CD4-positive, alpha-beta T cell (primary cell): Measurements from ENCODE around the gene MEI4. TPM values are rescaled to one million over a fixed set of nuclear protein-coding genes. Genes with fewer than 3 reads are reported as not detected.

Source experiments
- ATAC-seq: fragments of 200-7000 bp; cut with Tn5 transposase; one replicate; pipeline ENCODE4 v1.10.0; 2022; ENCODE audit warnings: mild to moderate bottlenecking; ENCODE audit not compliant: poor library complexity
- CTCF ChIA-PET: fragments of 350-600 bp; sonication (Branson Sonifier 250); formaldehyde crosslinking; loops from one replicate; lab custom pipeline; 2021; ENCODE audit warnings: antibody characterized with exemption, inconsistent platforms; lab: Charles Lee
- POLR2A ChIA-PET: fragments of 350-600 bp; sonication (Branson Sonifier 250); formaldehyde crosslinking; loops from one replicate; lab custom pipeline; 2021; ENCODE audit warnings: antibody characterized with exemption, inconsistent platforms; lab: Charles Lee
- DNase-seq, 14 experiments: peaks; one replicate each; pipeline ENCODE4 v3.0.0-alpha.2; 2013 to 2020; ENCODE audit warnings: mixed read lengths in 2 of 14
- H3K27ac ChIP-seq, 2 donors: one replicate each; pipeline versions ENCODE4 v1.5.1 to v1.7.0; 2013; ENCODE audit warnings: low read length in 2 of 2, low read depth in 1 of 2, mild to moderate bottlenecking in 1 of 2
- H3K27me3 ChIP-seq, 2 experiments: 1 replicate in 1 of 2; 2 replicates in 1 of 2; pipeline versions ENCODE4 v1.6.1 to v1.7.0; 2013; ENCODE audit warnings: low read length in 2 of 2, control low read depth in 1 of 2, mild to moderate bottlenecking in 1 of 2, moderate library complexity in 1 of 2; ENCODE audit not compliant: insufficient read depth in 2 of 2, control insufficient read depth in 1 of 2
- H3K36me3 ChIP-seq: one replicate; pipeline ENCODE4 v1.6.1; 2013; ENCODE audit warnings: low read length, control low read depth; ENCODE audit not compliant: insufficient read depth
- H3K4me1 ChIP-seq: one replicate; pipeline ENCODE4 v1.6.1; 2013; ENCODE audit warnings: low read length, control low read depth; ENCODE audit not compliant: insufficient read depth
- H3K4me3 ChIP-seq: one replicate; pipeline ENCODE4 v1.5.1; 2013; ENCODE audit warnings: mild to moderate bottlenecking, low read length, moderate library complexity
- H3K9me3 ChIP-seq, 2 experiments: 1 replicate in 1 of 2; 2 replicates in 1 of 2; pipeline versions ENCODE4 v1.6.1 to v1.7.0; 2013; ENCODE audit warnings: low read length in 2 of 2, mild to moderate bottlenecking in 2 of 2, control low read depth in 1 of 2, moderate library complexity in 1 of 2; ENCODE audit not compliant: control insufficient read depth in 1 of 2, insufficient read depth in 1 of 2
- H3K27ac Mint-ChIP-seq: one replicate; pipeline ENCODE4 v1.8.0; 2020; ENCODE audit warnings: mixed read lengths
- H3K27me3 Mint-ChIP-seq: one replicate; pipeline ENCODE4 v1.8.0; 2021; ENCODE audit warnings: mixed read lengths
- H3K36me3 Mint-ChIP-seq: one replicate; pipeline ENCODE4 v1.8.0; 2021; ENCODE audit warnings: low read depth, mixed read lengths
- H3K4me1 Mint-ChIP-seq: one replicate; pipeline ENCODE4 v1.8.0; 2021; ENCODE audit warnings: low read depth, mixed read lengths
- H3K4me3 Mint-ChIP-seq: one replicate; pipeline ENCODE4 v1.8.0; 2020; ENCODE audit warnings: mild to moderate bottlenecking, mixed read lengths
- H3K9me3 Mint-ChIP-seq: one replicate; pipeline ENCODE4 v1.8.0; 2020; ENCODE audit warnings: mixed read lengths
- intact Hi-C, 2 experiments: fragments of 100-400 bp; cut with DNase I in 1 of 2; cut with micrococcal nuclease in 1 of 2; formaldehyde crosslinking; loops; one replicate each; pipeline versions ENCODE4 v1.15.1 to v1.9.0; 2023 to 2025; cut with DNase I, micrococcal nuclease
- total RNA-seq, 174 experiments: library from RNA in 2 of 174; stranded (reverse) in 2 of 174; gene quantifications; one replicate each; pipeline ENCODE4 v1.2.3 and lab custom pipeline; 2021 to 2026
- TF ChIP-seq, protein P1 (sequence below): fragments of 200-600 bp; IDR thresholded peaks from one replicate; pipeline ENCODE4 v1.8.0; 2022; ENCODE audit warnings: antibody characterized with exemption, mild to moderate bottlenecking

The MEI4 gene
- total RNA-seq, 2 experiments from 2014 or later = not detected

DNA sequence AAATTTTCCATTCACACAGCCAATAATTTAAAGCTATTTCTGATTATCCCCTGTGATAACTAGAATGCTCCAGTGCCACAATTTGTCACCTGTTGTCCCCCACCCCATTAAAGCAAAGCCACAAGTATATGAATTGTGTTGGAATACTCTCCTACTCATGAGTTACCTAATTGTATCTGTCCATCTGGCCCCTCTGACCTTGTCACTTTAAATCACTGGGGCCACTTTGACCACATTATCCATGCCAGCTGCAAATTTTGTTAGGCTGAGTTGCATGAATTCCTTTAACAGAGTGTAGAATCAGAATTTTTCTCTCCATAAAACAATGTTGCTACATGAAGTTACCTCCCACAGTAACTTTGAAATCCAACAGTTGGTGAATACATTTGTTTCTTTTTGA, 204.6 kb downstream of the MEI4 start:
- Histone ChIP-seq H3K9me3 (peaks cover 0 to 14% of the 10 kb centered on the region in 2 experiments), H3K27me3 (no peaks in the 10 kb centered on the region), H3K4me1 (no peaks in the 10 kb centered on the region), H3K27ac (no peak overlapping the region), H3K4me3 (no peak overlapping the region), H3K36me3 (no peaks in the 10 kb centered on the region)
- ATAC-seq = no peak
- no peaks in the 10 kb centered on the region for H3K27me3 Mint-ChIP-seq
- no peaks in the 10 kb centered on the region for H3K36me3 Mint-ChIP-seq
- H3K9me3 Mint-ChIP-seq = peaks cover 6% of the 10 kb centered on the region
- intact Hi-C loops = no loop called here
- TF ChIP-seq, protein P1, sequence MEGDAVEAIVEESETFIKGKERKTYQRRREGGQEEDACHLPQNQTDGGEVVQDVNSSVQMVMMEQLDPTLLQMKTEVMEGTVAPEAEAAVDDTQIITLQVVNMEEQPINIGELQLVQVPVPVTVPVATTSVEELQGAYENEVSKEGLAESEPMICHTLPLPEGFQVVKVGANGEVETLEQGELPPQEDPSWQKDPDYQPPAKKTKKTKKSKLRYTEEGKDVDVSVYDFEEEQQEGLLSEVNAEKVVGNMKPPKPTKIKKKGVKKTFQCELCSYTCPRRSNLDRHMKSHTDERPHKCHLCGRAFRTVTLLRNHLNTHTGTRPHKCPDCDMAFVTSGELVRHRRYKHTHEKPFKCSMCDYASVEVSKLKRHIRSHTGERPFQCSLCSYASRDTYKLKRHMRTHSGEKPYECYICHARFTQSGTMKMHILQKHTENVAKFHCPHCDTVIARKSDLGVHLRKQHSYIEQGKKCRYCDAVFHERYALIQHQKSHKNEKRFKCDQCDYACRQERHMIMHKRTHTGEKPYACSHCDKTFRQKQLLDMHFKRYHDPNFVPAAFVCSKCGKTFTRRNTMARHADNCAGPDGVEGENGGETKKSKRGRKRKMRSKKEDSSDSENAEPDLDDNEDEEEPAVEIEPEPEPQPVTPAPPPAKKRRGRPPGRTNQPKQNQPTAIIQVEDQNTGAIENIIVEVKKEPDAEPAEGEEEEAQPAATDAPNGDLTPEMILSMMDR = no peak
- no peaks in the 10 kb centered on the region for H3K4me1 Mint-ChIP-seq
- CTCF ChIA-PET = no interaction called here
- POLR2A ChIA-PET = no interaction called here
- no peak overlapping the region for H3K4me3 Mint-ChIP-seq
- no peak overlapping the region for H3K27ac Mint-ChIP-seq
- DNase-seq = no peak

DNA sequence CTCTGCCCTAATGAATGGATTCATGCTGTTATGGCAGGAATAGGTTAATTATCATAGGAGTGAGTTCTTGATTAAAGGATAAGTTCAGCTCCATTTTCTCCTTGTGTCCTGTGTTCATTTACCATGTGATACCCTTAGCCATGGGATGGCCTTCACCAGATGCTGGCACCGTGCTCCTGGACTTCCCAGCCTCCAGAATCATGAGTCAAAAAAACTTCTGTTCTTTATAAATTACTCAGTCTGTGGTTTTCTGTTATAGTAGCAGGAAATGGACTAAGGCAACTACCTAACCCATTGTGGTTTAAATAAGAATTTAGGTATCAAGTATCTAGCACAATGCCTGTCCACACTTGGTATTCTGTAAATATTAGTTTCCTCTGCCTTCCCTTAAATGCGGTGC, 223.5 kb downstream of the MEI4 start:
- no peak overlapping the region for H3K27ac ChIP-seq
- Mint-ChIP-seq H3K4me1 (no peaks in the 10 kb centered on the region), H3K36me3 (no peaks in the 10 kb centered on the region), H3K27me3 (no peaks in the 10 kb centered on the region), H3K27ac (no peak overlapping the region), H3K9me3 (peaks cover 4% of the 10 kb centered on the region), H3K4me3 (no peak overlapping the region)
- CTCF ChIA-PET = no interaction called here
- no peak overlapping the region for H3K4me3 ChIP-seq
- intact Hi-C loops = no loop called here
- H3K4me1 ChIP-seq = no peaks in the 10 kb centered on the region
- POLR2A ChIA-PET = no interaction called here
- DNase-seq = no peak
- no peaks in the 10 kb centered on the region for H3K27me3 ChIP-seq
- H3K9me3 ChIP-seq = no peaks in the 10 kb centered on the region
- no peaks in the 10 kb centered on the region for H3K36me3 ChIP-seq
- TF ChIP-seq, protein P1 = no peak
- ATAC-seq = no peak

DNA sequence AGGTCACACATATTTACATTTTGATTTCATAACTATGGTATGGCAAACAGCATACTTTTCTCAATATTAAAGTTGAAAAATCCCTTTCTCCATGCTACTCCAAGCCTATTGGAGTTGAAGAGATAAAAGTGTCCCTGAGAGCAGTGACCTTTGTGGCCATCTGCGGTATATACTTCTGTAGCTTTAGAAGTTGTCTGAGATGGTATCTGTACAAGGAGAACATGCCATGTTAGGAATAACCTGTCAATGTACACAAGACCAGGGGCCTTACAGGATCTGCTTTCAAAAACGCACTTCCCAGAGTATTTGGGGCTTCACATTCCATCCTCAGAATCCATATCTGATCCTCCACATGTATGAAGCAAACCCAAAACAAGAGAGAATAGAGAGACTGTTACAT, 226.7 kb downstream of the MEI4 start:
- H3K27ac ChIP-seq = no peak overlapping the region
- Mint-ChIP-seq H3K27me3 (no peaks in the 10 kb centered on the region), H3K36me3 (no peaks in the 10 kb centered on the region), H3K9me3 (peaks cover 15% of the 10 kb centered on the region), H3K4me3 (no peak overlapping the region), H3K4me1 (no peaks in the 10 kb centered on the region), H3K27ac (no peak overlapping the region)
- no peak for ATAC-seq
- no peaks in the 10 kb centered on the region for H3K9me3 ChIP-seq
- ChIA-PET POLR2A (no interaction called here), CTCF (no interaction called here)
- DNase-seq = no peak
- TF ChIP-seq, protein P1 = no peak
- no peak overlapping the region for H3K4me3 ChIP-seq
- no peaks in the 10 kb centered on the region for H3K36me3 ChIP-seq
- intact Hi-C loops = no loop called here
- no peaks in the 10 kb centered on the region for H3K27me3 ChIP-seq
- no peaks in the 10 kb centered on the region for H3K4me1 ChIP-seq
